Pancreas (tissue), 10 donors: Measurements from ENCODE around the gene PSMB10. TPM values are rescaled to one million over a fixed set of nuclear protein-coding genes. Genes with fewer than 3 reads are reported as not detected.

Experiments used
- ATAC-seq, 4 donors: fragments of 200-7000 bp; cut with Tn5 transposase; one replicate each; pipeline versions ENCODE4 v1.8.0 to v1.9.1; 2020; ENCODE audit warnings: mild to moderate bottlenecking in 4 of 4, moderate library complexity in 4 of 4
- DNase-seq, 6 donors: peaks; one replicate each; pipeline ENCODE4 v3.0.0-alpha.2; 2020
- FAIRE-seq: peaks from 2 replicates; lab custom pipeline; 2012; peaks lifted over from hg19 to GRCh38; lab: Jason Lieb, UNC
- H3K27ac ChIP-seq, 4 donors: fragments of 200-600 bp; sonication (generic); 1 replicate in 3 of 4; 2 replicates in 1 of 4; pipeline versions ENCODE4 v1.5.0 to v1.8.0; 2020
- H3K27me3 ChIP-seq, 4 donors: fragments of 200-600 bp; one replicate each; pipeline ENCODE4 v1.8.0; 2021
- H3K36me3 ChIP-seq, 3 donors: fragments of 200-600 bp; sonication (generic) in 1 of 3; one replicate each; pipeline versions ENCODE4 v1.5.0 to v1.8.0; 2020 to 2021
- H3K4me1 ChIP-seq, 3 donors: fragments of 200-600 bp; one replicate each; pipeline ENCODE4 v1.8.0; 2021
- H3K4me3 ChIP-seq, 4 donors: fragments of 200-600 bp; sonication (generic) in 2 of 4; one replicate each; pipeline versions ENCODE4 v1.5.0 to v1.8.0; 2020 to 2021
- H3K9me3 ChIP-seq, 4 donors: fragments of 200-600 bp; one replicate each; pipeline ENCODE4 v1.8.0; 2021
- CTCF ChIP-seq, 4 donors: fragments of 200-600 bp; sonication (generic) in 3 of 4; IDR thresholded peaks; one replicate each; pipeline versions ENCODE4 v1.5.0 to v1.8.0; 2021; ENCODE audit warnings: antibody characterized with exemption in 4 of 4
- WGBS, 2 donors: extraction: QIAGEN DNeasy Blood & Tissue Kit; methylation state at CpG; one replicate each; pipeline ENCODE4 v1.1.7; 2013; 5-methylcytosine and 5-hydroxymethylcytosine counted together
- intact Hi-C, 3 donors: fragments of 100-400 bp; cut with DNase I; formaldehyde crosslinking; loops; one replicate each; pipeline versions ENCODE4 v1.11.1 to v1.14.2; 2022
- polyA plus RNA-seq, 2 donors: library from polyadenylated mRNA; stranded (reverse); fragments of 200-250 nt; gene quantifications; one replicate each; pipeline ENCODE4 v1.2.3, GENCODE V29; 2013
- total RNA-seq, 6 donors: library from RNA; stranded (reverse); fragmentation: NEBNext Ultra II Directional in 4 of 6; extraction: Animal tissue kit (Norgen Biotek cat#: 25700) in 4 of 6; gene quantifications; one replicate each; pipeline versions ENCODE4 v1.2.1 to v1.2.4, GENCODE V29; 2021 to 2023
- donor health status: healthy with polysubstance abuse.
- donor health status: DM: no; HTN: no; CAD: no; lungs with moderate emphysema.
- donor health status: DM: no; HTN: no; CAD: no.
- donor health status: control.
- donor health status: control.
- donor health status: Bipolar disorder and iron deficiency.
- donor health status: DM: yes; HTN: yes; CAD: no.
- donor health status: DM: no; HTN: no; CAD: no.
- donor health status: DM: no; HTN: no; CAD: no.
- donor health status: DM: yes; HTN: yes; CAD: no.

The PSMB10 gene
- total and polyA plus RNA-seq, 8 donors, result 40.0 to 195 (median 53.3) TPM

- intact Hi-C loops, result no loop called here
- no peak for TF ChIP-seq CTCF (IDR thresholded peaks at IDR 0.05)
- DNase-seq (peak in 2 of 6 donors; percentile 52 to 56), FAIRE-seq (no peak), ATAC-seq (no peak)
- no peaks in the 10 kb centered on the region for H3K9me3 ChIP-seq
- no peak overlapping the region for H3K27ac ChIP-seq
- peaks cover 7 to 67% (median 22%) of the 10 kb centered on the region in 3 donors for H3K36me3 ChIP-seq
- H3K27me3 ChIP-seq, result no peaks in the 10 kb centered on the region
- 85 to 93% methylated on average over 11 of the region's 11 CpGs for WGBS, 2 donors
- H3K4me3 ChIP-seq, result no peak overlapping the region
- H3K4me1 ChIP-seq, result no peaks in the 10 kb centered on the region
Measured at GRCh38 chr16:67949645-67950044, 13.0 kb upstream of the PSMB10 start.

- H3K27ac ChIP-seq, result no peak overlapping the region
- H3K4me1 ChIP-seq, result no peaks in the 10 kb centered on the region
- no peak for TF ChIP-seq CTCF (IDR thresholded peaks at IDR 0.05)
- no peak for ATAC-seq
- peaks cover 7 to 72% (median 22%) of the 10 kb centered on the region in 3 donors for H3K36me3 ChIP-seq
- no peak for FAIRE-seq
- intact Hi-C loops, result no loop called here
- peak in 1 of 6 donors; percentile 72 for DNase-seq
- WGBS, 2 donors, result 93 to 95% methylated on average over 15 of the region's 15 CpGs
- no peaks in the 10 kb centered on the region for H3K27me3 ChIP-seq
- H3K9me3 ChIP-seq, result no peaks in the 10 kb centered on the region
- no peak overlapping the region for H3K4me3 ChIP-seq
Measured at GRCh38 chr16:67948015-67948414, 11.4 kb upstream of the PSMB10 start.

GRCh38 chr16:67946966-67947558, 10.4 kb upstream of the PSMB10 start:
- intact Hi-C loops, result no loop called here
- no peak for TF ChIP-seq CTCF (IDR thresholded peaks at IDR 0.05)
- no peak for FAIRE-seq
- 92 to 94% methylated on average over 28 of the region's 28 CpGs for WGBS, 2 donors
- Histone ChIP-seq H3K27ac (no peak overlapping the region), H3K27me3 (no peaks in the 10 kb centered on the region), H3K4me1 (no peaks in the 10 kb centered on the region), H3K9me3 (no peaks in the 10 kb centered on the region), H3K36me3 (peaks cover 7 to 70% (median 22%) of the 10 kb centered on the region in 3 donors), H3K4me3 (no peak overlapping the region)
- no peak for ATAC-seq
- DNase-seq, result peak in 2 of 6 donors; percentile 37 to 78

GRCh38 chr16:67946128-67946569, 9.5 kb upstream of the PSMB10 start:
- no peak for FAIRE-seq
- peaks cover 4 to 61% (median 22%) of the 10 kb centered on the region in 3 donors for H3K36me3 ChIP-seq
- DNase-seq, result no peak

More at GRCh38 chr16:67946128-67946569, 9.5 kb upstream of the PSMB10 start:
- TF ChIP-seq CTCF (IDR thresholded peaks at IDR 0.05), result no peak
- Histone ChIP-seq H3K4me3 (no peak overlapping the region), H3K9me3 (no peaks in the 10 kb centered on the region), H3K27ac (no peak overlapping the region), H3K4me1 (no peaks in the 10 kb centered on the region), H3K27me3 (no peaks in the 10 kb centered on the region)
- ATAC-seq, result no peak
- WGBS, 2 donors, result 96 to 97% methylated on average over 20 of the region's 20 CpGs
- intact Hi-C loops, result no loop called here
